ENCODE results near the gene FOSL1. TPM values are rescaled to one million over a fixed set of nuclear protein-coding genes. Genes with fewer than 3 reads are reported as not detected.

The FOSL1 gene
- total RNA-seq (10 to 100 TPM in 1 of 9 donors, 1 to 10 TPM in 6, under 1 TPM in 2; 0.22 to 13.7 (median 1.5) TPM), polyA plus RNA-seq (10 to 100 TPM in 1 of 2 donors, 1 to 10 TPM in 1; 1.2 to 48.1 TPM)
- long read RNA-seq, donor 1, partial matches to known transcripts, result 0 of 1 reads
- long read RNA-seq, donor 1, other reads (novel, unspliced or antisense), result 1 of 1 reads
- long read RNA-seq, donor 2, partial matches to known transcripts, result 0 of 4 reads
- long read RNA-seq, donor 2, other reads (novel, unspliced or antisense), result 0 of 4 reads
- long read RNA-seq, donor 3, partial matches to known transcripts, result 0 of 7 reads
- long read RNA-seq, donor 3, other reads (novel, unspliced or antisense), result 2 of 7 reads

DNA sequence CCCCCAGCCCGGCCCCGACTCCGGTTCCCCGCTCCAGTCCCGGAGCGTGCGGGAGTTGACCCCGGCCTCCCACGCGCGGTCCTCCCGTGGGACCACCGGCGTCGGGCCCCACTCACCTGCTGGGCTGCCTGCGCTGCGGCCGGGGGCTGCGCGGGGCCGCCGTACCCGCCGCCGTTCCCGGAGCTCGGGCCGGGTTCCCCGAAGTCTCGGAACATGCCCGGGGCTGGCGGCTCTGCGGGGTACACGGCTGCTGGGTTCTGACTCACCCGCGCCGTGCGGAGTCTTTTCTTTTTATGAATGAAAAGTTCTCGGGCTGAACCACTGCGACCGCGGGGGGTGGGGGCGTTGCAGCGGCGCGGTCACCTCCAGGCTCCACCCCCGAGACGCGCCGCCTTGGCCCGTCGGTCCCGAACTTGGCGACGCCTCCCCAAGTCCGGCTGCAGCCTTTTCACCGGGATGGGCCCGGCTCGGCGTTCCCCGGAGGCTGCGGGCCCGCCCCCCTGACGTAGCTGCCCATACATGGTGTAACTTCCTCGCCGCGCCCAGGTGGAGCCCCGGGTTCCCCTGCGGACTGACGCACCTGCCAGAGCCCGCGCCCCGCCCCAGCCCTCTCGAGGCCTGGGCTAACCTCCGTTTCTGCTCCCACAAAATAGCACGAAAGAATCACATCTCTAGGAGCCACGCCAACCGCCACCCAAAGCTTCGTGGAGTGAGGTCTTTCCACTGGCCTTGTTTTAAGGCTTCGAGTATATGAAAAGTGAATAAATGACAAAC, at the start of gene FOSL1:
TSS of gene FOSL1 (minus strand) at position 264 of the 774 bp plus-strand sequence. CDS start at position 215, 49 bp downstream.
- Histone ChIP-seq H3K4me3 (peak within 1 kb of the TSS; percentile 41 to 81 (median 61)), H3K27ac (peak within 1 kb of the TSS in 8 of 12 donors; percentile 20 to 82 (median 65)), H3K4me1 (peaks cover 0 to 27% (median 18%) of the 10 kb centered on the region in 12 donors), H3K27me3 (peaks cover 0 to 15% (median 0%) of the 10 kb centered on the region in 9 donors), H3K36me3 (no peaks in the 10 kb centered on the region), H3K9me3 (no peaks in the 10 kb centered on the region)
- peak; percentile 77 to 96 (median 92) for ATAC-seq
- DNase-seq, result peak; percentile 86 to 93 (median 89)
- TF ChIP-seq, protein P1, sequence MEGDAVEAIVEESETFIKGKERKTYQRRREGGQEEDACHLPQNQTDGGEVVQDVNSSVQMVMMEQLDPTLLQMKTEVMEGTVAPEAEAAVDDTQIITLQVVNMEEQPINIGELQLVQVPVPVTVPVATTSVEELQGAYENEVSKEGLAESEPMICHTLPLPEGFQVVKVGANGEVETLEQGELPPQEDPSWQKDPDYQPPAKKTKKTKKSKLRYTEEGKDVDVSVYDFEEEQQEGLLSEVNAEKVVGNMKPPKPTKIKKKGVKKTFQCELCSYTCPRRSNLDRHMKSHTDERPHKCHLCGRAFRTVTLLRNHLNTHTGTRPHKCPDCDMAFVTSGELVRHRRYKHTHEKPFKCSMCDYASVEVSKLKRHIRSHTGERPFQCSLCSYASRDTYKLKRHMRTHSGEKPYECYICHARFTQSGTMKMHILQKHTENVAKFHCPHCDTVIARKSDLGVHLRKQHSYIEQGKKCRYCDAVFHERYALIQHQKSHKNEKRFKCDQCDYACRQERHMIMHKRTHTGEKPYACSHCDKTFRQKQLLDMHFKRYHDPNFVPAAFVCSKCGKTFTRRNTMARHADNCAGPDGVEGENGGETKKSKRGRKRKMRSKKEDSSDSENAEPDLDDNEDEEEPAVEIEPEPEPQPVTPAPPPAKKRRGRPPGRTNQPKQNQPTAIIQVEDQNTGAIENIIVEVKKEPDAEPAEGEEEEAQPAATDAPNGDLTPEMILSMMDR (IDR thresholded peaks at IDR 0.05), result peak in 1 of 12 donors; percentile 17
- TF ChIP-seq POLR2A (IDR thresholded peaks at IDR 0.05), result peak in 1 of 2 donors; percentile 71
- intact Hi-C loops (cut with DNase I), result no loop called here
- 2 to 6% (median 2%) methylated on average over 31 to 80 of the region's 80 CpGs for WGBS, 4 donors

DNA sequence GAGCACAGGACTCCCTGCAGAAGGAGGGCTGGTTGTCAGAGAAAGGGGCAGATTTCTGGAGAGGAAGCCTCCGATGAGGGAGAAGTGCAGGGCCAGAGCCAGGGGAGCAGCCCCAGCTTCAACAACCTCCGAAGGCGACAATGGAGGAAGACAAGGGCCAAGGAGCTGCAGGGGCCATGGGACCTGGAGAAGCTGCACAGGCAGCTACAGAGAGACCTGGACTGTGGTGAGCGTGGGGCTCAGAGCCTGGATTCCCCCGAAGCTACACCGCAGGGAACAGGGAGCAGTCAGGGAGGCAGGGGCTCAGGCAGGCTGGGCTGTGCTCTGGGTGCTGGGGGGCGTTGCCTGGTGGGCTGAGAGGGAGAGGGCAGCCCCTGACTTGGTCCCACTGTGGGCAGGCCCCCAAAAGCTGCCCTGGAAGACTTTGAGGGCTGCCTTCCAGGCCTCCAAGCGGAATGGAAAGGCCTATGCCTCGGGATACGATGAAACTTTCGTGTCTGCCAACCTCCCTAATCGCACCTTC, 47.5 kb upstream of the FOSL1 start:
- DNase-seq, result no peak
- no peak for TF ChIP-seq POLR2A (IDR thresholded peaks at IDR 0.05)
- TF ChIP-seq, protein P1 (IDR thresholded peaks at IDR 0.05), result no peak
- Histone ChIP-seq H3K4me3 (no peak overlapping the region), H3K27me3 (peaks cover 0 to 6% (median 0%) of the 10 kb centered on the region in 9 donors), H3K27ac (no peak overlapping the region), H3K4me1 (no peaks in the 10 kb centered on the region), H3K9me3 (no peaks in the 10 kb centered on the region), H3K36me3 (no peaks in the 10 kb centered on the region)
- intact Hi-C loops (cut with DNase I), result no loop called here
- 79 to 83% (median 81%) methylated on average over 10 to 12 of the region's 12 CpGs for WGBS, 4 donors
- ATAC-seq, result peak in 1 of 4 donors; percentile 27

DNA sequence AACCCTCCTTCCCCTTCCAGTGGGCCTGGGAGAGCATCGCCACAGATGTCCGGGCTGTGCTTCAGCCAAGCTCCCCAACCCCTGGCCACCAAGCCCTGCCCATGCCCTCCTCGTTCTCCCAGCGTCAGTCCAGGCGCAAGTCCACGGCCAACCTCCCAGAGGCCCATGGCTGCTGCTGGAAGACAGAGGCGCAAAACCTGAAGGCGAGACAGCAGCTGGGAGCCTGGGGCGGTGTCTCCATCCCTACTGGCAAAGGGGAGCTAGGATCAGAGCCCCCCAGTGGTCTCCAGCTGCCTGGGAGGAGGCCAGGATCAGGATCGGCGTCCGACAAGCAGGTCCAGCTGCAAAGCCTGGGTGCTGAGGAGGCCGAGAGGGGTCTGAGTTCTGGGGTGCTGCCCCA, 46.9 kb upstream of the FOSL1 start:
- Histone ChIP-seq H3K27ac (no peak overlapping the region), H3K27me3 (peaks cover 0 to 6% (median 0%) of the 10 kb centered on the region in 9 donors), H3K4me1 (peaks cover 0 to 5% (median 0%) of the 10 kb centered on the region in 12 donors), H3K4me3 (no peak overlapping the region), H3K9me3 (no peaks in the 10 kb centered on the region), H3K36me3 (no peaks in the 10 kb centered on the region)
- TF ChIP-seq, protein P1 (IDR thresholded peaks at IDR 0.05), result no peak
- TF ChIP-seq POLR2A (IDR thresholded peaks at IDR 0.05), result no peak
- ATAC-seq, result no peak
- DNase-seq, result no peak
- intact Hi-C loops (cut with DNase I), result no loop called here
- WGBS, 4 donors, result 39 to 50% (median 42%) methylated on average over 8 to 13 of the region's 13 CpGs

DNA sequence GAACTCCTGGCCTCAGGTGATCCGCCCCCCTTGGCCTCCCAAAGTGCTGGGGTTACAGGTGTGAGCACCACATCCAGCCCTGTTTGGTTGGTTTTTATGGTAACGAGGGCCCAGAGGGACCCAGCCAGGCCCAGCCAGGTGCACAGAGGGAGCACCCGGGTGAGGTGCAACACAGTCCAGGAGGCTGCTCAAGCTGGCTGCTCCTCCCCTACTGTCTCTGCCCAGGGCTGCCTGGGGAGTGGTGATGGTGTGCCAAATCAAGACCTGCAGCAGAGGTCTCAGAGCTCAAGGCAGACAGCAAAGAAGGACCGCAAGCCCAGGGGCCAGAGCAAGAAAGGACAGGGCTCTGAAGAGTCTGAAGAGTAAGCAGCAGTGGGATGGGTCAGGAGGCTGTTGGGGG, 46.5 kb upstream of the FOSL1 start:
- no peaks in the 10 kb centered on the region for H3K9me3 ChIP-seq
- no peak overlapping the region for H3K27ac ChIP-seq
- TF ChIP-seq POLR2A (IDR thresholded peaks at IDR 0.05), result no peak
- TF ChIP-seq, protein P1 (IDR thresholded peaks at IDR 0.05), result no peak
- no peak overlapping the region for H3K4me3 ChIP-seq
- WGBS, 4 donors, result 77 to 86% (median 84%) methylated on average over 2 to 4 of the region's 4 CpGs
- peaks cover 0 to 10% (median 0%) of the 10 kb centered on the region in 12 donors for H3K4me1 ChIP-seq
- DNase-seq (no peak), ATAC-seq (no peak)
- no peaks in the 10 kb centered on the region for H3K36me3 ChIP-seq
- intact Hi-C loops (cut with DNase I), result no loop called here
- H3K27me3 ChIP-seq, result peaks cover 0 to 6% (median 0%) of the 10 kb centered on the region in 9 donors

All from heart left ventricle (tissue), 16 donors.